ENCODE results near the gene ASAH2.

The ASAH2 gene

GRCh38 chr10:50293513-50294313 is 42.4 kb upstream of the ASAH2 start:
- no peak for DNase-seq (ENCODE audit: low read depth in 1 of 2, low spot score in 1 of 2)
- TF ChIP-seq SPI1 (IDR thresholded peaks at IDR 0.05; ENCODE audit: borderline replicate concordance, low read depth) (no peak), POLR2AphosphoS5 (IDR thresholded peaks at IDR 0.05; ENCODE audit: low read depth) (no peak), CTCF (IDR thresholded peaks at IDR 0.05; ENCODE audit: insufficient read depth, low read length) (no peak), REST (IDR thresholded peaks at IDR 0.05; ENCODE audit: insufficient replicate concordance, low read depth) (no peak), GABPA (IDR thresholded peaks at IDR 0.05; ENCODE audit: low read depth) (no peak)
- Histone ChIP-seq H3K4me3 (replicated peaks; ENCODE audit: insufficient read depth, low read length) (no peak overlapping the region), H3K27me3 (ENCODE audit: insufficient read depth, poor library complexity, severe bottlenecking) (no peaks in the 10 kb centered on the region), H3K27ac (replicated peaks) (no peak overlapping the region)

GRCh38 chr10:50291261-50291850 is 40.0 kb upstream of the ASAH2 start:
- TF ChIP-seq SPI1 (IDR thresholded peaks at IDR 0.05; ENCODE audit: borderline replicate concordance, low read depth), result no peak
- no peak for TF ChIP-seq POLR2AphosphoS5 (IDR thresholded peaks at IDR 0.05; ENCODE audit: low read depth)
- TF ChIP-seq CTCF (IDR thresholded peaks at IDR 0.05; ENCODE audit: insufficient read depth, low read length), result no peak
- TF ChIP-seq REST (IDR thresholded peaks at IDR 0.05; ENCODE audit: insufficient replicate concordance, low read depth), result no peak
- no peak for TF ChIP-seq GABPA (IDR thresholded peaks at IDR 0.05; ENCODE audit: low read depth)
- DNase-seq (ENCODE audit: low read depth in 1 of 2, low spot score in 1 of 2), result no peak
- no peaks in the 10 kb centered on the region for H3K27me3 ChIP-seq (ENCODE audit: insufficient read depth, poor library complexity, severe bottlenecking)
- no peak overlapping the region for H3K4me3 ChIP-seq (replicated peaks; ENCODE audit: insufficient read depth, low read length)
- H3K27ac ChIP-seq (replicated peaks), result no peak overlapping the region

- Histone ChIP-seq H3K27me3 (ENCODE audit: insufficient read depth, poor library complexity, severe bottlenecking) (peaks cover 3% of the 10 kb centered on the region), H3K27ac (replicated peaks) (no peak overlapping the region), H3K4me3 (replicated peaks; ENCODE audit: insufficient read depth, low read length) (no peak overlapping the region)
- TF ChIP-seq CTCF (IDR thresholded peaks at IDR 0.05; ENCODE audit: insufficient read depth, low read length) (no peak), REST (IDR thresholded peaks at IDR 0.05; ENCODE audit: insufficient replicate concordance, low read depth) (no peak), GABPA (IDR thresholded peaks at IDR 0.05; ENCODE audit: low read depth) (no peak), POLR2AphosphoS5 (IDR thresholded peaks at IDR 0.05; ENCODE audit: low read depth) (no peak), SPI1 (IDR thresholded peaks at IDR 0.05; ENCODE audit: borderline replicate concordance, low read depth) (no peak)
- no peak for DNase-seq (ENCODE audit: low read depth in 1 of 2, low spot score in 1 of 2)
Measured at GRCh38 chr10:50289196-50289595, 37.9 kb upstream of the ASAH2 start.

Measured in HL-60 (cell line).